GM12878 (cell line): ENCODE measurements around the gene NDUFS4. TPM values are rescaled to one million over a fixed set of nuclear protein-coding genes. Genes with fewer than 3 reads are reported as not detected.

Source experiments
- ATAC-seq: fragments of 200-7000 bp; cut with Tn5 transposase; 3 replicates; pipeline ENCODE4 v1.9.1; 2020; ENCODE audit warnings: mild to moderate bottlenecking, moderate library complexity
- BruUV-seq: library from RNA; stranded (reverse); fragments of 400-500 nt; replicated peaks from 2 replicates; lab custom pipeline; 2021; lab: Mats Ljungman, UMichigan
- CTCF ChIA-PET: fragments of 300-600 bp; sonication (Branson Sonifier 250); formaldehyde crosslinking; extraction: SDS; loops from one replicate; lab custom pipeline; 2021; ENCODE audit warnings: inconsistent platforms; lab: Yijun Ruan, JAX
- POLR2A ChIA-PET: fragments of 350-600 bp; formaldehyde crosslinking; extraction: SDS; loops from one replicate; lab custom pipeline; 2021; ENCODE audit warnings: inconsistent platforms; lab: Charles Lee
- RAD21 ChIA-PET: fragments of 300-600 bp; sonication (Branson Sonifier 250); formaldehyde crosslinking; loops from one replicate; lab custom pipeline; 2023; ENCODE audit warnings: antibody characterized with exemption; ENCODE audit not compliant: unreplicated experiment; lab: Charles Lee
- SMC1A ChIA-PET: fragments of 300-600 bp; sonication (Branson Sonifier 250); formaldehyde crosslinking; loops from one replicate; lab custom pipeline; 2023; ENCODE audit not compliant: unreplicated experiment, uncharacterized antibody; lab: Charles Lee
- DNase-seq: peaks from one replicate; pipeline ENCODE4 v3.0.0-alpha.2; 2011; ENCODE audit warnings: low read depth, low spot score
- FAIRE-seq: peaks from 3 replicates; lab custom pipeline; 2011; peaks lifted over from hg19 to GRCh38; lab: Jason Lieb, UNC
- H2AFZ ChIP-seq: 2 replicates; pipeline ENCODE4 v1.6.0; 2011; ENCODE audit warnings: low read depth, low read length, control low read depth; ENCODE audit not compliant: control insufficient read depth
- H3K27ac ChIP-seq: 2 replicates; pipeline ENCODE4 v1.5.1; 2011; ENCODE audit warnings: control low read depth; ENCODE audit not compliant: control insufficient read depth, insufficient read depth
- H3K27me3 ChIP-seq, 2 experiments: replicated peaks in 1 of 2; 2 replicates each; pipeline versions ENCODE4 v1.6.0 to v1.6.1; 2011; ENCODE audit warnings: low read length in 1 of 2; ENCODE audit not compliant: control insufficient read depth in 2 of 2, insufficient read depth in 2 of 2
- H3K36me3 ChIP-seq, 2 experiments: 2 replicates each; pipeline ENCODE4 v1.5.1; 2011; ENCODE audit warnings: low read length in 1 of 2; ENCODE audit not compliant: control insufficient read depth in 2 of 2, insufficient read depth in 2 of 2
- H3K4me1 ChIP-seq: 2 replicates; pipeline ENCODE4 v1.6.1; 2011; ENCODE audit warnings: mild to moderate bottlenecking, low read length, moderate library complexity, mixed read lengths; ENCODE audit not compliant: control insufficient read depth, insufficient read depth
- H3K4me2 ChIP-seq: 2 replicates; pipeline ENCODE4 v1.6.0; 2011; ENCODE audit warnings: control low read depth; ENCODE audit not compliant: control insufficient read depth, insufficient read depth
- H3K4me3 ChIP-seq: fragments of 200-600 bp; sonication (generic); 2 replicates; pipeline ENCODE4 v1.5.1; 2016
- H3K79me2 ChIP-seq: 2 replicates; pipeline ENCODE4 v1.6.0; 2011; ENCODE audit warnings: low read length; ENCODE audit not compliant: control insufficient read depth, insufficient read depth
- H3K9ac ChIP-seq: 2 replicates; pipeline ENCODE4 v1.8.0; 2011; ENCODE audit warnings: low read length, control low read depth, mixed read lengths; ENCODE audit not compliant: control insufficient read depth, insufficient read depth
- H3K9me3 ChIP-seq: replicated peaks from 3 replicates; pipeline ENCODE4 v1.5.1; 2011; ENCODE audit warnings: mild to moderate bottlenecking, low read length; ENCODE audit not compliant: control insufficient read depth, insufficient read depth
- H4K20me1 ChIP-seq: 2 replicates; pipeline ENCODE4 v1.6.0; 2011; ENCODE audit not compliant: control insufficient read depth, insufficient read depth
- BHLHE40 ChIP-seq, 2 experiments: fragments of 450-650 bp in 1 of 2; IDR thresholded peaks; 2 replicates each; pipeline ENCODE4 v1.6.1; 2011 to 2017; ENCODE audit warnings: low read depth in 2 of 2, borderline replicate concordance in 1 of 2, improper control_type of control experiment in 1 of 2, low read length in 1 of 2, mild to moderate bottlenecking in 1 of 2
- CEBPZ ChIP-seq: fragments of 150-350 bp; IDR thresholded peaks from 2 replicates; pipeline ENCODE4 v1.6.1; 2016; ENCODE audit warnings: low read depth, low read length
- DPF2 ChIP-seq: fragments of 450-650 bp; IDR thresholded peaks from 2 replicates; pipeline ENCODE4 v1.6.1; 2017; ENCODE audit warnings: mild to moderate bottlenecking
- E2F8 ChIP-seq: fragments of 450-650 bp; IDR thresholded peaks from 2 replicates; pipeline ENCODE4 v1.6.1; 2018; ENCODE audit warnings: mild to moderate bottlenecking, low read depth, moderate library complexity; ENCODE audit not compliant: partially characterized antibody
- HCFC1 ChIP-seq: fragments of 150-350 bp; IDR thresholded peaks from 2 replicates; pipeline ENCODE4 v1.6.1; 2014; ENCODE audit warnings: low read length
- NFYB ChIP-seq: IDR thresholded peaks from 2 replicates; pipeline ENCODE4 v1.6.1; 2011; ENCODE audit warnings: low read depth, mild to moderate bottlenecking, low read length, improper control_type of control experiment, moderate library complexity; ENCODE audit not compliant: insufficient read depth
- RCOR1 ChIP-seq: conservative IDR thresholded peaks from 2 replicates; pipeline ENCODE4 v1.6.1; 2012; ENCODE audit warnings: low read depth, low read length, improper control_type of control experiment
- RELB ChIP-seq: fragments of 450-650 bp; IDR thresholded peaks from 2 replicates; pipeline ENCODE4 v1.6.1; 2017; ENCODE audit warnings: low read depth, mild to moderate bottlenecking, moderate library complexity
- STAT3 ChIP-seq: IDR thresholded peaks from 2 replicates; pipeline ENCODE4 v1.6.1; 2011; ENCODE audit warnings: low read depth, low read length, improper control_type of control experiment
- TCF12 ChIP-seq: IDR thresholded peaks from 2 replicates; pipeline ENCODE4 v1.6.1; 2011; ENCODE audit warnings: low read depth, mild to moderate bottlenecking, low read length
- TCF7 ChIP-seq: IDR thresholded peaks from 2 replicates; pipeline ENCODE4 v1.6.1; 2014; ENCODE audit warnings: antibody characterized with exemption, borderline replicate concordance
- ZNF24 ChIP-seq: fragments of 450-650 bp; IDR thresholded peaks from 2 replicates; pipeline ENCODE4 v1.6.1; 2017; ENCODE audit warnings: antibody characterized with exemption, mild to moderate bottlenecking
- ZSCAN29 ChIP-seq: fragments of 450-650 bp; IDR thresholded peaks from 2 replicates; pipeline ENCODE4 v1.6.1; 2017; ENCODE audit warnings: mild to moderate bottlenecking, moderate library complexity
- WGBS: methylation state at CpG from one replicate; pipeline ENCODE4 v1.1.6; 2016; ENCODE audit warnings: low lambda C conversion rate; ENCODE audit not compliant: insufficient replicate concordance, insufficient coverage; ENCODE audit errors: missing lambda C conversion rate; 5-methylcytosine and 5-hydroxymethylcytosine counted together
- in situ Hi-C: fragments of 300-500 bp; cut with MboI; formaldehyde crosslinking; loops from 9 replicates; pipeline ENCODE4 v1.14.3; 2018; ENCODE audit warnings: mixed read lengths
- intact Hi-C: fragments of 100-400 bp; cut with micrococcal nuclease; formaldehyde crosslinking; loops from one replicate; pipeline ENCODE4 v1.14.2; 2022; ENCODE audit not compliant: unreplicated experiment
- polyA plus RNA-seq, 11 experiments: library from polyadenylated mRNA; depleted of rRNA in 4 of 11; unstranded in 6 of 11; stranded (reverse) in 5 of 11; fragments of >200 nt; fragmentation: Nextera tagmentation in 4 of 11; fragmentation: Illumina TruSeq in 1 of 11; extraction: Ambion mirVana in 4 of 11; extraction: Trizol in 1 of 11; gene quantifications; 1 replicate in 1 of 11; 2 replicates in 10 of 11; pipeline versions ENCODE4 v1.2.1 to v1.2.3, GENCODE V29; 2011 to 2016; ENCODE audit warnings: inconsistent platforms in 2 of 11, missing spikeins in 2 of 11, low read depth in 1 of 11
- total RNA-seq, 4 experiments: library from RNA; depleted of rRNA in 3 of 4; stranded (reverse); fragments of >200 nt in 3 of 4; fragmentation: Illumina TruSeq in 1 of 4; extraction: Trizol in 1 of 4; gene quantifications; 2 replicates each; pipeline versions ENCODE4 v1.2.1 to v1.2.3, GENCODE V29; 2013 to 2021

The NDUFS4 gene
- total and polyA plus RNA-seq, 10 of the 15 experiments (the other 5 are each of a cell fraction or from before 2014, with no cell fraction given), result 69.9 to 366 (median 114) TPM

GRCh38 chr5:53712327-53712726 lies 151.9 kb downstream of the NDUFS4 start:
- Histone ChIP-seq H3K27ac (no peak overlapping the region), H3K9me3 (peaks cover 1% of the 10 kb centered on the region; the same call in 1 of the 3 replicates), H3K27me3 (no peaks in the 10 kb centered on the region), H3K4me3 (no peak overlapping the region), H3K79me2 (no peaks in the 10 kb centered on the region), H2AFZ (no peak overlapping the region), H3K9ac (no peak overlapping the region), H4K20me1 (no peaks in the 10 kb centered on the region), H3K36me3 (no peaks in the 10 kb centered on the region), H3K4me2 (no peak overlapping the region), H3K4me1 (no peaks in the 10 kb centered on the region)
- WGBS, result 89% methylated on average over 4 of the region's 4 CpGs
- SMC1A ChIA-PET, result no interaction called here
- FAIRE-seq (no peak), ATAC-seq (no peak), DNase-seq (no peak)
- TF ChIP-seq RELB, result no peak
- no peak for TF ChIP-seq TCF7
- no peak for TF ChIP-seq STAT3
- no peak for TF ChIP-seq NFYB
- no peak for TF ChIP-seq BHLHE40 (IDR thresholded peaks at IDR 0.05; ENCODE audit: borderline replicate concordance in 1 of 2, low read depth in 2 of 2, low read length in 1 of 2)
- TF ChIP-seq TCF12, result no peak
- TF ChIP-seq HCFC1, result no peak
- TF ChIP-seq ZNF24, result no peak
- no peak for TF ChIP-seq RCOR1
- TF ChIP-seq DPF2, result no peak
- no peak for TF ChIP-seq CEBPZ
- TF ChIP-seq ZSCAN29, result no peak
- TF ChIP-seq E2F8, result no peak
- RAD21 ChIA-PET, result no interaction called here
- in situ Hi-C loops (no loop called here), intact Hi-C loops (no loop called here)
- BruUV-seq, result no TSS peak
- CTCF ChIA-PET, result no interaction called here
- POLR2A ChIA-PET, result no interaction called here
